HG03378 (cell line): ENCODE data around the gene NTN1.

Source experiments
- ATAC-seq: cut with Tn5 transposase; IDR thresholded peaks from one replicate; pipeline ENCODE4 v1.9.1; 2021; ENCODE audit warnings: mild to moderate bottlenecking, moderate library complexity; ENCODE audit not compliant: unreplicated experiment

Gene NTN1

DNA sequence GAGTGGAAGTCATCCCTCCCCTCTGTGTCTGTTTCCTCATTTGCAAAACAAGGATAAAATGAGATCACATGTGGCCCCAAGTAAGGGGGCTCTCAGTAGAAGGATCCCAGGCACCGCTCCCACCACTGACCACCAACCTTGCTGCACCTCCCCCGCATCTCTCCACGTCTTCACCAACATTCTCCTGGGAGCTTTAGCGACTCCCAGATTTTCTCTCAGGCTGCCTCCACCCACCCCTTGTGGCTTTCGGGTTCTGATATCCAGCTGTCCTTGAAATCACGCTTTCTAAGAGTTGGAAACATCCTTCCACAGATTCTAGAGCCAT is 16.4 kb upstream of the NTN1 start:
- no peak for ATAC-seq

GRCh38 chr17:9006175-9006767 is 15.0 kb upstream of the NTN1 start:
- no peak for ATAC-seq

GRCh38 chr17:9007052-9007714 is 14.1 kb upstream of the NTN1 start:
- no peak for ATAC-seq

- ATAC-seq, result no peak
Measured at GRCh38 chr17:9009096-9009495, 12.2 kb upstream of the NTN1 start.

DNA sequence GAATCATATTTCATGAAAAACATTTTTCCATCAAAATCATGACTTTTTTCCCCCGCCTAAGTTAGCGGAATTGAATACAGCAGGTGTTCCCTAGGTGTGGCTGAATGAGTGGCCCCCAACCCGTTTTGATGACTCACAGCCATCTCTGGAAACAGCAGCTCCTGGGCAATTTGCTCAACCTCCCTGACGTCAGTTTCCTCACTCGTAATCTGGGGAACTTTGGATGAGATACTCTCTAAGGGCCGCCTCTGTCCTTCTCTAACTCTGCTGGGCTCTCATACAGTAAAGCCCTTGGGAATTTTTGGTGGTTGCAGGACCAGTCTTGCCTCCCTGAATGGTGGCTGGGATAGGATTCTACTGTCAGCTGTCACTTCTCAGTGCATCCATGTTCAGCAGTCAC is 11.6 kb upstream of the NTN1 start:
- ATAC-seq, result no peak

DNA sequence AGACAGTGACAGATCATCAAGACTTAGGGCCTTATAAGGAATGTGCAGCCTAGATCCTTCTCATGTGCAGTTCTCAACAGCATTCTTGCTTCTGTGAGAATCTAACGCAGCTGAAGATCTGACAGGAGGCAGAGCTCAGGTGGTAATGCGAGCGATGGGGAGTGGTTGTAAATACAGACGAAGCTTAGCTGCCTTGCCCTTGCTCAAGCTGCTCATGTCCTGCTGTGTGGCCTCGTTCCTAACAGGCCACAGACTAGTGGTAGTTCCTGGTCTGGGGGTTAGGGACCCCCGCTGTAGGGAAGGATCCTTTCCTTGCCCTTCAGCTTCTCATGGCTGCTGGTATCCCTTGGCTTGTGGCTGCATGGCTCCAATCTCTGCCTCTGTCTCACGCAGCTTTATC is 10.3 kb upstream of the NTN1 start:
- ATAC-seq, result no peak

DNA sequence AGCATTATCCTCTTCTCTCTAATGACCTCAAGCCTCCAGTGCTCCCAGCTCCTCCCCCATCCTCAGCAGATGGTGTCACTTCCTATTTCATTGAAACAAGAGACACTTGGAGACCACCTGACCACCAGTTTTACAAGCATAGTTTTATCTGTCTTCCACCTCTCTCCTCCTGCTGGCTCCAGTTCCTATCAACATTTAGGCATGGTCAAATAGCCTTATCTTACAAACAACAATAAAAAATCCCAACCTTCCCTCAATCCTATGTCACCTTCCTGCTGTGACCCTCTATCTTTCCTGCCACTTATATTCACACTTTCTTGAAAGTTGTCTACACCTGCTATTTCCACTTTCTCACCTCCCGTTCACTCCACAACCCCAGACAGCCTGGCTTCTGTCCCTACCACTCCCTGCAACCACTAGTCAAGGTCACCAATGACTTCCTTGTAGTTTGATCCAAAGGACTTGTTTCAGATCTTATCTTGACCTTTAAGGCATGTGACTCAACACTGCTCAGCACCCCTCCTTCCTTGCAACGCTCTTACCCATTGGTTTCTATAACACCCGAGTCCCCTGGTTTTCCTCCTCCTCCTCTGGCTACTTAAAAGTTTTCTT is 4.3 kb upstream of the NTN1 start:
- ATAC-seq, result no peak

GRCh38 chr17:9018726-9019125 is 2.6 kb upstream of the NTN1 start:
- ATAC-seq, result no peak

DNA sequence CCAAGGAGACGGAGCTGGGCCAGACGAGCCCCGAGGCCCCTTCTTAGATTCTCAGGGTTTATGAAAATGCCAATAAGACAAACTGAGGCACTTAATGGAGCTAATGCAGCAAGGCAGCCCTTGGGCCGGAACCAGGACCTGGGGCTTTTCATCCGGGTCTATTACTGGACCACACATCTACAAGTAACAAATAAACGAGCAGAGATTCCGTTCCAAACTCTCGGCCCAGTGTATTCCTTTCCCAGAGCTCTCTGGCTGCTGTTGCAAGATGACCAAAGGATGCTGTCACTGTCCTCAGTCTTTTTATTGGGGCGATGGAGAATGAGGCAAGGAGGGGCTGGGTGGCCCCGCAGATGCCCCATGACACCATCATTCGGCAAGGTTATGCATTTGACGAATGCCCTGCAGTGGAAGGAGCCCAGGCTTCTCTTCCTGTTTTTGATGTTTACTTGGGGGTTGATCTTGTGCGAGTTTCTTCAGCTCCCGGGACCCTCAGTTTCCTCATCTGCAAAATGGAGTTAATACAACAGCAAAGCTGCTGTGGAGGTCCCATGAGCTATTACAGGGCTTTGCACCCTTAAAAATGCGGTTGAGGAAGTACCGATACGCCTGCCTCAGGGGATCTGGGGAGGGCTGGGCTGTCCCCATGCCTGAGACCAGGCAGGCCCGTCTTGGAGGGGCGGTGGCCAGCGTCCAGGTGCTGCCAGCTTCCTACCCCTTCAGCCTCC is 1.1 kb upstream of the NTN1 start:
- no peak for ATAC-seq

- no peak for ATAC-seq
Measured at GRCh38 chr17:9020824-9021157, 519 bp upstream of the NTN1 start.

- no peak for ATAC-seq
Measured at GRCh38 chr17:9021992-9022572, 772 bp downstream of the NTN1 start.

GRCh38 chr17:9022573-9023391 is 1.5 kb downstream of the NTN1 start:
- no peak for ATAC-seq

- ATAC-seq, result no peak
Measured at GRCh38 chr17:9023392-9024218, 2.3 kb downstream of the NTN1 start.

DNA sequence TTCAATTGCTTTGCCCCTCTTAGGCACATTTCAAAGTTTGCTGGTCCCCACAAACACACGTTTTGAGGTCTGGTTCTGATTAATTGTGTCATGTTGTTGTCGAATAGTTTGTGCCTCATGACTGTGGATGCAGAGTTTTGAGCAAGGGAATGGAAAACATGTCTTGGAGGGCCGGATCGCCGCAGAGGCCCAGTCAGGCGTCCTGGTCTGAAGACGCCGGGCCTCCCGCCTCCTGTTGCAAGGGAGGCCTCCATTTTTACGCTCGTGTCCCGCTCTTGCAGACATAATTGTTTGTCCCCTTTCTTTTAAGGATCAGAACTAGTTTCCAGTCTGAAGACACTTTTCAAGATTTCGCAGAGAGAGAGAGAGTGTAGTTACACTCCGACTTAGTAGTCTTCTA is 3.2 kb downstream of the NTN1 start:
- ATAC-seq, result no peak

- ATAC-seq, result no peak
Measured at GRCh38 chr17:9026741-9027140, 5.4 kb downstream of the NTN1 start.

GRCh38 chr17:9028202-9028987 is 7.1 kb downstream of the NTN1 start:
- ATAC-seq, result no peak

GRCh38 chr17:9028988-9029570 is 7.8 kb downstream of the NTN1 start:
- no peak for ATAC-seq

- no peak for ATAC-seq
Measured at GRCh38 chr17:9032151-9032550, 10.8 kb downstream of the NTN1 start.

DNA sequence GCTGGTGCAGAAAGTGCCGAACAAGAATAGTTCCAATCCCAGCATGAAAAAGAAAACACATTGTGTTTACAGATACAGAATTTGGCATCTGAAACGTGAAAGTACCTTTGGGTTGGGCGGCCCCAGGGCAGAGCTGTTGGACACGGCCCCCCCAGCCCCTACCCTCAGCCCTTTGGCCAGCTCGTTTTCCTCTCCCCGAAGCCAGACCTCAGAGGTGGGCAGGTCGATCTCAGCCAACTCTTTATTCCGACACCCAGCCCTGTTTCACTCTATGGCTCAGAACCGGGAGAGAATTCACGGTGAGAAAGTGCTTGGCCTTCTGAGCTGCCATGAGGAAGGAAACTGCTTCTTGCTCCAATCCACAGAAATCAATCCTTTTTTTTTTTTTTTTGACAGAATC is 11.3 kb downstream of the NTN1 start:
- no peak for ATAC-seq
